Measurements from ENCODE around the gene ARL15.

Gene ARL15

DNA sequence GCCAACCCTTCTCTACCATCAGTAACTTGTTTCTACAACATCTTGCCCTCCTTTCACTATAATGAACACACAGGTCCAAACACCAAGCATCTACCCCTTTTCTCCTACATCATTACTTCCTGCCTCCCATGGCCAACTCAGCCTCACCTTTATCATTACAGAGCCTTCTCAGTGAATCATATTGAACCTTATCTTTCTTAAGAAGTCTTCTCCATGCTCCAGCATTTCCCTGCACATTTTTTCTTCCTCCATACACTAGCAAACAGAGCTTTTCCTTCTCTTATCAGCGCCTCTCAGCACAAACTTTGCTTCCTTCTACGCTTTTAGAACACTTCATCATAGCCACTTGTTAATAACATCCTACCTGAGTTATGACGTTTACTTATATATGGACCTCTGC is 148.2 kb downstream of the ARL15 start:
- H3K4me2 ChIP-seq (ENCODE audit: low read length): no peak overlapping the region
- no peak overlapping the region for H3K4ac ChIP-seq (ENCODE audit: low read depth, low read length)
- H2BK120ac ChIP-seq (ENCODE audit: insufficient read depth, low read length, poor library complexity): no peak overlapping the region
- no peak overlapping the region for H2AK5ac ChIP-seq (ENCODE audit: low read length)
- H3K4me1 ChIP-seq (ENCODE audit: control insufficient read depth in 1 of 2, insufficient read depth in 2 of 2, low read length in 2 of 2): peaks cover 0 to 2% of the 10 kb centered on the region in 2 experiments
- H3K79me2 ChIP-seq (ENCODE audit: control insufficient read depth, insufficient read depth, low read length, poor library complexity): no peaks in the 10 kb centered on the region
- no peak overlapping the region for H3K27ac ChIP-seq (ENCODE audit: low read depth, low read length)
- no CpG with 5 or more reads among the region's 3 CpGs for WGBS (ENCODE audit: extremely low coverage, insufficient coverage, insufficient read length)
- H3K4me3 ChIP-seq (ENCODE audit: low read depth, low read length): no peak overlapping the region
- H3K27me3 ChIP-seq (ENCODE audit: insufficient read depth, low read length): no peaks in the 10 kb centered on the region
- no peak overlapping the region for H3K18ac ChIP-seq (ENCODE audit: low read length)
- H4K8ac ChIP-seq (ENCODE audit: low read depth, low read length): no peak overlapping the region
- no peak overlapping the region for H3K9ac ChIP-seq (ENCODE audit: low read length)
- H2BK12ac ChIP-seq (ENCODE audit: low read length): no peak overlapping the region
- H3K36me3 ChIP-seq (ENCODE audit: control insufficient read depth in 1 of 2, insufficient read depth in 2 of 2, low read length in 2 of 2): no peaks in the 10 kb centered on the region
- H3K23ac ChIP-seq (ENCODE audit: low read length): no peak overlapping the region
- H3K79me1 ChIP-seq (ENCODE audit: low read length): no peaks in the 10 kb centered on the region
- H2AFZ ChIP-seq (ENCODE audit: insufficient read depth, low read length, poor library complexity): no peak overlapping the region
- H3K9me3 ChIP-seq (ENCODE audit: insufficient read depth, low read depth, low read length): no peaks in the 10 kb centered on the region
- no peak overlapping the region for H3K14ac ChIP-seq (ENCODE audit: low read length)
- no peak overlapping the region for H2BK5ac ChIP-seq (ENCODE audit: low read depth, low read length, poor library complexity)
- no peak overlapping the region for H4K12ac ChIP-seq (ENCODE audit: low read depth, low read length)
- H4K91ac ChIP-seq (ENCODE audit: low read depth, low read length): no peak overlapping the region
- no peak for DNase-seq

DNA sequence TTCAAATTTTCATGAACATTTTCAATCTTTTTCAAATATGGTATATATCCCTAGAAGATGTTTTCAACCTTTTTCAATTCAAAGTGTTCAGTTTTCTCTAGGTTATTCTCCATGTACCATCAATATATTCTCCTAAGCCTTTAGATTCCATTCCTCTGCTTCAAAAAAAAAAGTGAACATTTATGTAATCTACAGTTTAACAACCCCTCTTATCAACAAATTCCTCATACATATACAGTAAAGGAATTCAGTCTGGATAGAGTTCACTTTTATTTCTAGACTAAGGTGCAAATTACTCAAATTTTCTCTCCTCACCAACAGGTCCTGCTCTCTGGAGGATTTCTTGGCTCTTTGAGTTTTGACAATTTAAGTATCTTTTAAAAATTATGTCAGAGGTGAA is 150.0 kb downstream of the ARL15 start:
- Histone ChIP-seq H3K4me3 (ENCODE audit: low read depth, low read length) (no peak overlapping the region), H3K18ac (ENCODE audit: low read length) (no peak overlapping the region), H3K4me2 (ENCODE audit: low read length) (no peak overlapping the region), H3K4me1 (ENCODE audit: control insufficient read depth in 1 of 2, insufficient read depth in 2 of 2, low read length in 2 of 2) (peaks cover 0 to 2% of the 10 kb centered on the region in 2 experiments), H4K12ac (ENCODE audit: low read depth, low read length) (no peak overlapping the region), H2BK120ac (ENCODE audit: insufficient read depth, low read length, poor library complexity) (no peak overlapping the region), H4K91ac (ENCODE audit: low read depth, low read length) (no peak overlapping the region), H3K36me3 (ENCODE audit: control insufficient read depth in 1 of 2, insufficient read depth in 2 of 2, low read length in 2 of 2) (no peaks in the 10 kb centered on the region), H3K9me3 (ENCODE audit: insufficient read depth, low read depth, low read length) (no peaks in the 10 kb centered on the region), H2BK12ac (ENCODE audit: low read length) (no peak overlapping the region), H2AK5ac (ENCODE audit: low read length) (no peak overlapping the region), H2AFZ (ENCODE audit: insufficient read depth, low read length, poor library complexity) (no peak overlapping the region), H3K14ac (ENCODE audit: low read length) (no peak overlapping the region), H3K9ac (ENCODE audit: low read length) (no peak overlapping the region), H2BK5ac (ENCODE audit: low read depth, low read length, poor library complexity) (no peak overlapping the region), H3K4ac (ENCODE audit: low read depth, low read length) (no peak overlapping the region), H3K27ac (ENCODE audit: low read depth, low read length) (no peak overlapping the region), H4K8ac (ENCODE audit: low read depth, low read length) (no peak overlapping the region), H3K79me2 (ENCODE audit: control insufficient read depth, insufficient read depth, low read length, poor library complexity) (no peaks in the 10 kb centered on the region), H3K79me1 (ENCODE audit: low read length) (no peaks in the 10 kb centered on the region), H3K23ac (ENCODE audit: low read length) (no peak overlapping the region), H3K27me3 (ENCODE audit: insufficient read depth, low read length) (no peaks in the 10 kb centered on the region)
- DNase-seq: peak in 1 of 2 donors; percentile 52

GRCh38 chr5:54159893-54160195 is 150.5 kb downstream of the ARL15 start:
- WGBS (ENCODE audit: extremely low coverage, insufficient coverage, insufficient read length): no CpG with 5 or more reads among the region's 2 CpGs
- Histone ChIP-seq H2AFZ (ENCODE audit: insufficient read depth, low read length, poor library complexity) (no peak overlapping the region), H3K79me2 (ENCODE audit: control insufficient read depth, insufficient read depth, low read length, poor library complexity) (no peaks in the 10 kb centered on the region), H3K4me1 (ENCODE audit: control insufficient read depth in 1 of 2, insufficient read depth in 2 of 2, low read length in 2 of 2) (peaks cover 0 to 2% of the 10 kb centered on the region in 2 experiments), H3K36me3 (ENCODE audit: control insufficient read depth in 1 of 2, insufficient read depth in 2 of 2, low read length in 2 of 2) (no peaks in the 10 kb centered on the region), H2BK120ac (ENCODE audit: insufficient read depth, low read length, poor library complexity) (no peak overlapping the region), H3K14ac (ENCODE audit: low read length) (no peak overlapping the region), H3K79me1 (ENCODE audit: low read length) (no peaks in the 10 kb centered on the region), H3K27me3 (ENCODE audit: insufficient read depth, low read length) (no peaks in the 10 kb centered on the region), H4K91ac (ENCODE audit: low read depth, low read length) (no peak overlapping the region), H3K4me2 (ENCODE audit: low read length) (no peak overlapping the region), H2BK12ac (ENCODE audit: low read length) (no peak overlapping the region), H3K9me3 (ENCODE audit: insufficient read depth, low read depth, low read length) (no peaks in the 10 kb centered on the region), H3K9ac (ENCODE audit: low read length) (no peak overlapping the region), H2AK5ac (ENCODE audit: low read length) (no peak overlapping the region), H3K4ac (ENCODE audit: low read depth, low read length) (no peak overlapping the region), H3K18ac (ENCODE audit: low read length) (no peak overlapping the region), H4K8ac (ENCODE audit: low read depth, low read length) (no peak overlapping the region), H3K4me3 (ENCODE audit: low read depth, low read length) (no peak overlapping the region), H2BK5ac (ENCODE audit: low read depth, low read length, poor library complexity) (no peak overlapping the region), H3K27ac (ENCODE audit: low read depth, low read length) (no peak overlapping the region), H3K23ac (ENCODE audit: low read length) (no peak overlapping the region), H4K12ac (ENCODE audit: low read depth, low read length) (no peak overlapping the region)
- DNase-seq: peak in 1 of 2 donors; percentile 33

DNA sequence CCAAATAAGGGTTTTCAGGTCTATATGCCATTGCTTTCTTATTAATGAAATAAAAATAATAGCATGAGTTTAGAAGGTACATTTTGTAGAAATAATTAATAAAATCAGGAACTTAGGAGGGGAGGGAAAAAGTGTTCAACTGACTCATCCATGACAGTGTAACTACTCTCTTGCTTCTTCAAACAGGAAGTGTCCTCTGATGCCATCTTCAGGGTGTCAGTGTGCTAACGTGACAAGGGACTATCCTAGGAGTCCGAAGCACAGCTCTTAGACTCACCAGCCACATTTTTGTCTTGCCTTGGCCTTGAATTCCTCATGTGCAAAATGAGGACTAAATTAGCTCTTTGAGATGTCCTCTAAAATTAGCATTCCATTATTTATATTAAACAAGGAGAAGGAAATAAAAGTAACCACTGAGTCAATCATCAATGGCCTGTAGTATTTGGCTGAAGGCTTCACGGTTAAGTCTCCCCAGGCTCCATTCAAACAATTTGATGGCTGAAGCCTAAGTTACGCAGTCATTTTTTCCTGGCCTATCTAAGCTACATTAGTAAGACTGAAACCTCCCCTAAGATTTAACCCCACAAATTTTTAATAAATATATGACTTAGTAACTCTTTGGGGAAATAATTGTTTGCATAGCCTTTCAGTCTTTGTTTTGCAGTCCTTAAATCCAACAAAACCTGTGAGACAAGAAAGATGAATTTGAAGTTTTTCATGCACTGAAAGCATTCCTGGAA is 151.1 kb downstream of the ARL15 start:
- no peak overlapping the region for H2AFZ ChIP-seq (ENCODE audit: insufficient read depth, low read length, poor library complexity)
- H3K4me2 ChIP-seq (ENCODE audit: low read length): no peak overlapping the region
- no peak overlapping the region for H4K8ac ChIP-seq (ENCODE audit: low read depth, low read length)
- no CpG with 5 or more reads among the region's 4 CpGs for WGBS (ENCODE audit: extremely low coverage, insufficient coverage, insufficient read length)
- no peaks in the 10 kb centered on the region for H3K36me3 ChIP-seq (ENCODE audit: control insufficient read depth in 1 of 2, insufficient read depth in 2 of 2, low read length in 2 of 2)
- H2BK12ac ChIP-seq (ENCODE audit: low read length): no peak overlapping the region
- H3K9me3 ChIP-seq (ENCODE audit: insufficient read depth, low read depth, low read length): no peaks in the 10 kb centered on the region
- no peak overlapping the region for H2AK5ac ChIP-seq (ENCODE audit: low read length)
- no peak overlapping the region for H2BK5ac ChIP-seq (ENCODE audit: low read depth, low read length, poor library complexity)
- no peak overlapping the region for H4K12ac ChIP-seq (ENCODE audit: low read depth, low read length)
- H3K18ac ChIP-seq (ENCODE audit: low read length): no peak overlapping the region
- H3K14ac ChIP-seq (ENCODE audit: low read length): no peak overlapping the region
- H3K23ac ChIP-seq (ENCODE audit: low read length): no peak overlapping the region
- H3K27ac ChIP-seq (ENCODE audit: low read depth, low read length): peak overlapping the region; percentile 9
- no peaks in the 10 kb centered on the region for H3K79me1 ChIP-seq (ENCODE audit: low read length)
- peak overlapping the region; percentile 28 for H4K91ac ChIP-seq (ENCODE audit: low read depth, low read length)
- DNase-seq: peak in 1 of 2 donors; percentile 30
- H3K27me3 ChIP-seq (ENCODE audit: insufficient read depth, low read length): no peaks in the 10 kb centered on the region
- H3K79me2 ChIP-seq (ENCODE audit: control insufficient read depth, insufficient read depth, low read length, poor library complexity): no peaks in the 10 kb centered on the region
- H3K4ac ChIP-seq (ENCODE audit: low read depth, low read length): no peak overlapping the region
- no peak overlapping the region for H3K9ac ChIP-seq (ENCODE audit: low read length)
- H2BK120ac ChIP-seq (ENCODE audit: insufficient read depth, low read length, poor library complexity): no peak overlapping the region
- H3K4me1 ChIP-seq (ENCODE audit: control insufficient read depth in 1 of 2, insufficient read depth in 2 of 2, low read length in 2 of 2): peaks cover 0 to 2% of the 10 kb centered on the region in 2 experiments
- no peak overlapping the region for H3K4me3 ChIP-seq (ENCODE audit: low read depth, low read length)

All from trophoblast cell (in vitro differentiated cells and primary cell).